Activated CD8-positive, alpha-beta memory T cell treated with anti-CD3 and anti-CD28 coated beads, Interleukin-2, amount 10 ng/mL, durations not matched to agents 7 days and 5 days (primary cell): ENCODE data around the gene AHCY. TPM values are rescaled to one million over a fixed set of nuclear protein-coding genes. Genes with fewer than 3 reads are reported as not detected.
A peak's percentile ranks its signal among the peaks of the same experiment; 100 is the strongest.

Experiments
- ATAC-seq: fragments of 150-1000 bp; cut with Tn5 transposase; one replicate; pipeline ENCODE4 v1.10.0; 2021; ENCODE audit warnings: moderate library complexity
- CTCF ChIA-PET: fragments of 350-600 bp; sonication (Branson Sonifier 250); formaldehyde crosslinking; loops from one replicate; lab custom pipeline; 2021; ENCODE audit warnings: antibody characterized with exemption; lab: Charles Lee
- DNase-seq: peaks from one replicate; pipeline ENCODE4 v3.0.0-alpha.2; 2020
- H3K27ac Mint-ChIP-seq: one replicate; pipeline ENCODE4 v1.8.0; 2021; ENCODE audit warnings: mild to moderate bottlenecking, mixed read lengths
- H3K27me3 Mint-ChIP-seq: one replicate; pipeline ENCODE4 v1.8.0; 2021; ENCODE audit warnings: mixed read lengths
- H3K36me3 Mint-ChIP-seq: one replicate; pipeline ENCODE4 v1.8.0; 2021; ENCODE audit warnings: mild to moderate bottlenecking, mixed read lengths
- H3K4me1 Mint-ChIP-seq: one replicate; pipeline ENCODE4 v1.8.0; 2021; ENCODE audit warnings: mixed read lengths
- H3K4me3 Mint-ChIP-seq: one replicate; pipeline ENCODE4 v1.8.0; 2021; ENCODE audit warnings: mild to moderate bottlenecking, moderate library complexity, mixed read lengths
- H3K9me3 Mint-ChIP-seq: one replicate; pipeline ENCODE4 v1.8.0; 2022; ENCODE audit warnings: low read depth, mixed read lengths
- total RNA-seq, 2 experiments: library from RNA; stranded (reverse); gene quantifications; one replicate each; pipeline ENCODE4 v1.2.3, GENCODE V29; 2021

The AHCY gene
- total RNA-seq, 2 experiments from 2014 or later, result 74.3 to 95.5 TPM

DNA sequence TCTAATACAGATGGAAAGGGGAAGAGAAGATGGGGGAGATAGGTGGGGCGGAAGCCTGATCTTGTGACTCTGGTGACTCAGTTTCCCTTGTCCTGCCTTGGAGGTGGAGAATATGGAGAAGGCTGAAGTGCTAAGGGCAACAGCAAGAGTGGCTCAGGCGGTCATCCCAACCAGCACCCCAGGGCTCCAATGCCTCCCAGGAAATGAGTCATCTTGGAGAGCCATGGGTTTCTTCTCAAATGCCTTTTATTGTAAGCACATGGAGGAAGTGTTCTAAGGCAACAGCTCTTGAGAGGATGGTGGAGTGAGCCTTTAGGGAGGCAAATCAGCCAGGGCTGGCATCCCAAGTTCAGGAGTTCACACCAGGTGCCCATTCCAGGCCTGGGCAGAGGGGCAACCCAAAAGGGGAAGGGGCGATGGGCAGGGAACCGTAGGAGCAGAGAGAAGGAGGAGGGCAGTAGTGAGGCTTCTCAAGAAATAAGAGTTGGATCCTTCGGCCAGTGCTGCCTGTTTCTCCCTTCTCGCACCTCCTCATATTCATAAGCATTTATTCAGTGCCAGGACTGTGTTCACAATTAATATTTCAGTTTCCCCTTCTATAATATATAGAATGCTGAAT, 13.2 kb upstream of the AHCY start:
- no peak for ATAC-seq
- H3K36me3 Mint-ChIP-seq, result no peaks in the 10 kb centered on the region
- no peaks in the 10 kb centered on the region for H3K9me3 Mint-ChIP-seq
- no peak for DNase-seq
- H3K27me3 Mint-ChIP-seq, result peaks cover 26% of the 10 kb centered on the region
- peaks cover 14% of the 10 kb centered on the region for H3K4me1 Mint-ChIP-seq
- CTCF ChIA-PET, result no interaction called here
- no peak overlapping the region for H3K27ac Mint-ChIP-seq
- no peak overlapping the region for H3K4me3 Mint-ChIP-seq

DNA sequence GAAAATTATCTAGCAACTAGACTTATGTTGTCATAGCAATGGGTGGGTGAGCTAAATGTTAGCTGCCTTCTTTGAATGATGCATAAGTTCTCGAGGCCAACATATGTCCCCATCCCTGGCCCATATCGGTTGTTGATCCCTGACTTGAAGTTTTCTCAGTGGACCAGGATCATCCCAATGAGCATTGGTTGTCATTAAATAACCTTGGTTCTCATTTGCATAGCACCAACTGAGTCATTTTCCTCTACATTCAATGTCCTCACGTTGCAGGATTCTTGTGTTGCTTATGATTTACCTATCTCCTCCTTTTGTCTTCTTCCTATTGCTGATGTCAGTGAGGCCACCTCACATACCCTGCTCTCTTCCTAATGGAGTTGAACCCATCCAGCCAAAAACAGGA, 12.1 kb upstream of the AHCY start:
- ATAC-seq (no peak), DNase-seq (no peak)
- Mint-ChIP-seq H3K4me1 (peaks cover 17% of the 10 kb centered on the region), H3K4me3 (no peak overlapping the region), H3K27me3 (peaks cover 28% of the 10 kb centered on the region), H3K27ac (no peak overlapping the region), H3K9me3 (no peaks in the 10 kb centered on the region), H3K36me3 (no peaks in the 10 kb centered on the region)
- CTCF ChIA-PET, result interaction anchor here (3.6 to 4.5 kb wide), 3 partner anchors 48 to 202 kb away, joined by 26 to 110 read pairs (median 35); partner anchors contain the start of genes DYNLRB1 and ITCH

DNA sequence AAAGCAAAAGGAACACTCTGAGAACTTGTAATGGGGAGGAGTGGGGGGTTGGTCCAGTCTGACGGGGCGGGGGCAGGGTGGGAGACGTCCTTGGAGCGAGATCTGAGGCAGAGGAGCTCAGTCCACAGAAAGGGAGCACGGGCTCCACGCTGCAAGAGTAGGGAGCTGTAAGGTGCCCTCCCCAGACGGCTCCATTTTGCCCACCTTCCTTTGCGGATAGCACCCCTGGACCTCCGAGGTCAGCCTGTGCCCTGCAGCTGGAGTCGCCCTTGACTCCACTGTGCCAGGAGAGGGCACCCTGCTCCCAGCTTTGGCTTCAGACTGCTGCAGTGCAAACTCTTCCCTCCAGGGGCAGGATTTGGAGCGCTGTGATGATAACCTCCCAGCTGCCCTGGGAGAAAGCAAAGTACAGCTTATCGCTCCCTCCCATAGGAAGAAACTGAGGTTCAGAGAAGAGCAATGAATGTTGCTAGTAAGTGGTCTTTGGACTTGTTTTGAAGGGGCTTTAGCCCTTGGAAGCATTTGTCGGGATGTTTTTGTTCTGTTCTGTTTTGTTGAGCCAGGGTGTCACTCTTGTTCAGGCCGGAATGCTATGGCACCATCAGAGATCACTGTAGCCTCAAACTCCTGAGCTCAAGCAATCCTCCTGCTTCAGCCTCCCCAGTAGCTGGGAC, 9.5 kb upstream of the AHCY start:
- peaks cover 17% of the 10 kb centered on the region for H3K4me1 Mint-ChIP-seq
- peaks cover 27% of the 10 kb centered on the region for H3K27me3 Mint-ChIP-seq
- DNase-seq (peak; percentile 92), ATAC-seq (peak; percentile 100)
- no peaks in the 10 kb centered on the region for H3K36me3 Mint-ChIP-seq
- no peaks in the 10 kb centered on the region for H3K9me3 Mint-ChIP-seq
- CTCF ChIA-PET, result interaction anchor here (0.6 to 4.6 kb wide), 109 partner anchors 8 to 823 kb away, joined by 3 to 110 read pairs (median 6); partner anchors contain the start of genes ACSS2, AHCY, CBFA2T2 and DYNLRB1
- H3K4me3 Mint-ChIP-seq, result no peak overlapping the region
- no peak overlapping the region for H3K27ac Mint-ChIP-seq

DNA sequence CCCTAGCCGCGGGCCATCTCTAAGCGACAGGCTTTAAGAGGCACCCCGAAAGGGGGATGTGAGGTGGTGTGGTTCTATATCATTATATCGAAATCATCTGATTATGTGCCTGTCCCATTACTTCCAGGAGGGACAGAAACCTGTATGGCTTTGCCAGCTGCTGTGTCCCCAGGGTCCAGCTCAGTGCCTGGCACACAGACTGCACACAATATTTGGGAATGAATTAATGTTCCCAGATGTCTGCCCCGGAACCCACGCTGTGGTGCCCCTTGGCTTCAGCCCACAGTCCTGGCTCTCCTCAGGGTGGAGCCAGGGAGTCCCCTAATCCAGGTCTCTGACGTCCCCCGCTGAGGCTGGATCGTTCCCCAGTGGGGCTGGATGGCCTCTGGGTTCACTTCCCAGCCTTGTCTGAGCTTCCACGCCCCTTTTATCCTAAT, 8.9 kb upstream of the AHCY start:
- Mint-ChIP-seq H3K4me3 (no peak overlapping the region), H3K4me1 (peaks cover 17% of the 10 kb centered on the region), H3K36me3 (no peaks in the 10 kb centered on the region), H3K27ac (no peak overlapping the region), H3K9me3 (no peaks in the 10 kb centered on the region), H3K27me3 (peaks cover 27% of the 10 kb centered on the region)
- CTCF ChIA-PET, result interaction anchor here (0.6 to 4.6 kb wide), 97 partner anchors 11 to 822 kb away, joined by 3 to 110 read pairs (median 7); partner anchors contain the start of genes AHCY, CBFA2T2, DYNLRB1 and ITCH
- ATAC-seq, result peak; percentile 2
- no peak for DNase-seq

DNA sequence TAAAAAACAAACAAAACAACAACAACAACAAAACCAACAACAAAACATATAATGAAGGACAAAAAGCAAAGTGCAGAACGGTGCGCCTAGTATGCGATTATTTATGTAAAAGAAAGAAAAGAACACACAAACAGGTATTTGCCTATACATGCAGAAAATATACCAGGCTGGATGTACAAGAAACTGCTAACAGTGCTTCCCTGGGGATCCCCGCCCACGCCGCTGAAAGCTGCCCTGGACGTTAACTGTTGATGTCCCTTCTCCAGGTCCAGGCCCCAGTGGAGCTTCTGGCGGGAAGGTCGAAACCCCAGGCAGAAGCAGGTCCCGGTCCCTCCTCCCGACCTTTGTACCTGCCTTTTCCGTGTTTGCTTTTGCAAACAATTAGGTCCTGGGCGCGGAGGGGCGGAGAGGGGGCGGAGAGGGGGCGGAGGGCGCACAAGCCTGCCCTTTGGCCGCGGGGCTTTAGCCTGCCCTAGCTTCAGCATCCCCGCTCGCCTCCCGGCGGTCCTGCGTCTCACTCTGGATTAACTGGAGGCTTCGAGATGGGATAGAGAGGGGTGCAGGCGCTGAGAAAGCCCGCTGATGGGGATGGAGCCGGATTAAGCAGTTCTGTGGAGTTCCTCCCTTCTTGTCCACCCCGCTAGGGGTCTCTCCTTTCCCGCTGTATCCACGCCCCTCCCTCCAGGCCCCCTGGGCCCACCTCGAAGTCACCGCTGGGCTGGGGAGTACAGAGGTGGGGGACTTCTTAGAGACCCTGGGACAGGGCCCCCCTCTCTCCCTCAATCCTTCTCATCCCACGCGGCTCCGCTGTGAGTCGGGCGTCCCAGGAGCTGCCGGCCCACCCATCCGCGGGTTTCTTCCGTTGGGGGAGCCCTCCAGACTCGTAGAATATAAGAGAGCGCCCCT, 8.2 kb upstream of the AHCY start:
- Mint-ChIP-seq H3K9me3 (no peaks in the 10 kb centered on the region), H3K4me3 (no peak overlapping the region), H3K36me3 (no peaks in the 10 kb centered on the region), H3K4me1 (peaks cover 17% of the 10 kb centered on the region), H3K27ac (no peak overlapping the region), H3K27me3 (peaks cover 28% of the 10 kb centered on the region)
- no peak for DNase-seq
- ATAC-seq, result no peak
- CTCF ChIA-PET, result interaction anchor here (0.9 to 4.6 kb wide), 43 partner anchors 10 to 499 kb away, joined by 3 to 110 read pairs (median 9); partner anchors contain the start of genes AHCY, DYNLRB1, ITCH and TP53INP2

DNA sequence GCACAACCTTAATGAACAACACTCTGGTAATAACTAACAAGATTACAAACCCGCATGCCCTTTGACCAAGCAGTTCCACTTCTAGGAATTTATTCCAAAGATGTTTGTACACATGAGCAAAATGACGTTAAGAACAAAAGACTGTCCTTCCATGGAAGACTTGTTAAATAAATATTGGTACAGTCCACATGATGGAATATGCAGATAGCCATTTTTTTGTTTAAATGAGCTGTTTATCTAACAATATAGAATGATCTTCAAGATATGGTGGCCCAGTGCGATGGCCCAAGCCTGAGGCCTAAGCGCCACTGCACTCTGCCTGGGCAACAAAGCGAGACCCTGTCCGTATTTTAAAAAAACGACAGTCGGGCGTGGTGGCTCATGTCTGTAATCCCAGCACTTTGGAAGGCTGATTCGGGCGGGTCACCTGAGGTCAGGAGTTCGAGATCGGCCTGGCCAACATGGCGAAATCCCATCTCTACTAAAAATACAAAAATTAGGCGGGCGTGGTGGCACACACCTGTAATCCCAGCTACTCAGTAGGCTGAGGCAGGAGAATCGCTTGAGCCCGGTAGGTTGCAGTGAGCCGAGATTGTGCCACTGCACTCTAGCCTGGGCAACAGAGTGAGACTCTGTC, 7.4 kb upstream of the AHCY start:
- DNase-seq (no peak), ATAC-seq (no peak)
- Mint-ChIP-seq H3K27ac (no peak overlapping the region), H3K9me3 (no peaks in the 10 kb centered on the region), H3K27me3 (peaks cover 33% of the 10 kb centered on the region), H3K4me1 (peaks cover 17% of the 10 kb centered on the region), H3K36me3 (no peaks in the 10 kb centered on the region), H3K4me3 (no peak overlapping the region)
- CTCF ChIA-PET, result interaction anchor here (0.9 to 4.6 kb wide), 5 partner anchors 9 to 457 kb away, joined by 3 to 65 read pairs (median 56); partner anchors contain the start of gene AHCY

DNA sequence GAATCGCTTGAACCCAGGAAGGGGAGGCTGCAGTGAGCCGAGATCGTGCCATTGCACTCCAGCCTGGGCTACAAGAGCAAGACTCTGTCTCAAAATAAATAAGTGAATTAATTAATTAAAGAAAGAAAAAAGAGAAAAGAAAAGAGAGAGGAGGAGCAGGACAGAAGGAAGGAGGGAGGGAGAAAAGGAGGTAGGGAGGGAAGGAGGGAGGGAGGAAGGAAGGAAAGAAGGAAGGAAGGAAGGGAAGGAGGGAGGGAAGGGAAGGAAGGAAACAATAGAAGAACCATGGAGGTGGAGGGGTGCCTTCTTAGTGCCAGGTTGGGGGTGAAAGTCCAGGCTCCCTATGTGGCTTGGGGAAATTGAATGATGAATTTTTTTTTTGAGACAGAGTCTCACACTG, 6.5 kb upstream of the AHCY start:
- peaks cover 31% of the 10 kb centered on the region for H3K27me3 Mint-ChIP-seq
- H3K9me3 Mint-ChIP-seq, result no peaks in the 10 kb centered on the region
- no peak overlapping the region for H3K4me3 Mint-ChIP-seq
- no peak for ATAC-seq
- CTCF ChIA-PET, result interaction anchor here (1.0 kb wide), 1 partner anchor 53 kb away, joined by 3 read pairs; the partner anchor contains the start of gene ITCH
- DNase-seq, result no peak
- H3K4me1 Mint-ChIP-seq, result peaks cover 16% of the 10 kb centered on the region
- no peaks in the 10 kb centered on the region for H3K36me3 Mint-ChIP-seq
- H3K27ac Mint-ChIP-seq, result no peak overlapping the region

DNA sequence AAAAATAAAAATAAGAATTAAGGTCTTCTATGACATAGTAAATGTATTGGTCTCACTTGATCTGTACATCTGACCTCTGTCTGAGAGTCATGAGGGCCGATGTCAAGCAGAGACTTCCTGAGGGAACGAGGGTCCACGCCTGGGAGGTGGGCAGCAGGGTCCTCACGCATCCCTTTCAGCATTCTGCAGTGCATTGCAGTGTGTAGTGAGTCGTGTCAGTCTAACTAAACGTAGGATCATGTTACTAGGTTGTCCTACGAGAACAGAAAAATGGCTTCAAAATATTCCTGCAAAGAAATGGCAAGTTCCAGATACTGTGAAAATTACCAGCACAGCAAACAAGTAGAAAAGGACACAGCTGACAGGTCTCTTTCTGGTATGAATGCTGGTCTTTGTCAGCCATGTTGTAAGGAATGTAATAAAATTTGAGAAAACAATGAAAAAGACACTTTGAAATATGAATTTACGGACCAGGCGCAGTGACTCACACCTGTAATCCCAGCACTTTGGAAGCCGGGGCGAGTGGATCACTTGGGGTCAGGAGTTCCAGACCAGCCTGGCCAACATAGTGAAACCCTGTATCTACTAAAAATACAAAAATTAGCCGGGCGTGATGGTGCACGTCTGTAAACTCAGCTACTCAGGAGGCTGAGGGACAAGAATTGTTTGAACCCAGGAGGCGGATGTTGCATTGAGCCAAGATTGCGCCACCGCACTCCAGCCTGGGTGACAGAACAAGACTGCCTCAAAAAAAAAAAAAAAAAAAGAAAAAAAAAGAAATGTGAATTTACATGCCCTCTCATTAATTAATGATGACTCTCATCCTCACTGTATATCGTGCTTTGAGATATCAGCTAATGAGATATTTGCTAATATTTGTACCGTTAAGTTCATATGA, 2.4 kb upstream of the AHCY start:
- DNase-seq (no peak), ATAC-seq (no peak)
- Mint-ChIP-seq H3K27me3 (peaks cover 16% of the 10 kb centered on the region), H3K9me3 (no peaks in the 10 kb centered on the region), H3K27ac (no peak overlapping the region), H3K36me3 (peaks cover 3% of the 10 kb centered on the region), H3K4me1 (peaks cover 25% of the 10 kb centered on the region), H3K4me3 (no peak overlapping the region)
- CTCF ChIA-PET, result interaction anchor here (0.7 kb wide), 1 partner anchor 328 kb away, joined by 4 read pairs; no protein-coding TSS in a partner anchor

DNA sequence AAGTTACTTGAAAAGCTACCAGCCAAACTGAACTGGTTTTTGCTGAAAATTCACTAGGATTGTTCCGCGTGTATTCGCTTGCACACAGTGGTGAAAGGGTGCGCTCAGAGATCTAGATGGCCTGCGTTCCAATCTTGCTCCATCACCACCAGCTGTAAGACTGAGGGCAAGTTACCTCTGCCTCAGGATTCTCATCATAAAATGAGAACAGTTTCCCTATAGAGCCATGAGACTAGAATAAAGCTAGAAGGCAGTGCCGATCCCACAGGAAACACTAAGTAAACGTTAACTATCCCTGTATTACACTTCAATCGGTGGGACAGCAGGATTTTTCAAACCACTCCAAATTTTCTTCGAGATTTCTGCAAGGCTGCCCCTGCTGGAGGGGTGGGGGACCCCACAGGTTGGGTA, 838 bp downstream of the AHCY start:
- Mint-ChIP-seq H3K4me3 (peak overlapping the region; percentile 84), H3K27me3 (peaks cover 6% of the 10 kb centered on the region), H3K36me3 (peaks cover 3% of the 10 kb centered on the region), H3K27ac (peak overlapping the region; percentile 86), H3K4me1 (peaks cover 25% of the 10 kb centered on the region), H3K9me3 (no peaks in the 10 kb centered on the region)
- ATAC-seq (no peak), DNase-seq (no peak)
- CTCF ChIA-PET, result interaction anchor here (1.1 to 6.1 kb wide), 5 partner anchors 10 to 214 kb away, joined by 3 to 61 read pairs (median 7); partner anchors contain the start of genes DYNLRB1 and ITCH

DNA sequence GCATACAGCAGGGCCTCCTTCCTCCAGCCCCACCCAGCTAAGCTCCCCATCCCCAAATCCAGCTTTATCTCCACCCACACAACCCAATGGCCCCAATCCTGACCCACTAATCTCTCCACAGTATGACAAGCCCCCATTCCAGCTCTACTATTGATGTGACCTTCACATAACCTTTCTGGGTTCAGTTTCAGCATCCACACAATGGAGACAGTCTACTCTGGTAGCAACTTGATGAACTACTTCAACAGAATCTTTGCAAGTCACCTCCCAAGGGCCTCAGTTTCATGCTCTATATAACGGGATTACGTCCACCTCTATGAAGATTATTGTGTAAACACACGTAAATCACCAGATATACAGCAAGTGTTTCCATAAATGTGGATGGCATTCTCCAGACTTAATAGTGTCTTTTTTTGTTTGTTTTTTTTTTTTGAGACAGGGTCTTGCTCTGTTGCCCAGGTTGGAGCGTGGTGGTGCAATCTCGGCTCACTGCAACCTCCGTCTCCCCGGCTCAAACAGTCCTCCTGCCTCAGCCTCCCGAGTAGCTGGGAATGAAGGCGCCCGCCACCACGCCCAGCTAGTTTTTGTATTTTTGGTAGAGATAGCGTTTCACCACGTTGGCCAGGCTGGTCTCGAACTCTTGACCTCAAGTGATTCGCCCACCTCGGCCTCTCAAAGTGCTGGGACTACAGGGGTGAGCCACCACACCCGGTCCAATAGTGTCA, 1.4 kb downstream of the AHCY start:
- Mint-ChIP-seq H3K27me3 (peaks cover 6% of the 10 kb centered on the region), H3K9me3 (no peaks in the 10 kb centered on the region), H3K4me1 (peaks cover 25% of the 10 kb centered on the region), H3K36me3 (peaks cover 3% of the 10 kb centered on the region), H3K4me3 (peak overlapping the region; percentile 84), H3K27ac (peak overlapping the region; percentile 86)
- no peak for ATAC-seq
- CTCF ChIA-PET, result interaction anchor here (1.1 to 6.1 kb wide), 5 partner anchors 11 to 215 kb away, joined by 3 to 61 read pairs (median 7); partner anchors contain the start of genes DYNLRB1 and ITCH
- no peak for DNase-seq
